ENCODE data around the gene ATP5ME. TPM values are rescaled to one million over a fixed set of nuclear protein-coding genes. Genes with fewer than 3 reads are reported as not detected.
A peak's percentile ranks its signal among the peaks of the same experiment; 100 is the strongest.
"Not testable (repeated sequence)": the region's sequence is repeated elsewhere in the genome, so short reads cannot be mapped to it uniquely, and the experiment has no call there.

The ATP5ME gene
- total and polyA plus RNA-seq, 2 experiments from 2014 or later, result 177 to 1,438 TPM

DNA sequence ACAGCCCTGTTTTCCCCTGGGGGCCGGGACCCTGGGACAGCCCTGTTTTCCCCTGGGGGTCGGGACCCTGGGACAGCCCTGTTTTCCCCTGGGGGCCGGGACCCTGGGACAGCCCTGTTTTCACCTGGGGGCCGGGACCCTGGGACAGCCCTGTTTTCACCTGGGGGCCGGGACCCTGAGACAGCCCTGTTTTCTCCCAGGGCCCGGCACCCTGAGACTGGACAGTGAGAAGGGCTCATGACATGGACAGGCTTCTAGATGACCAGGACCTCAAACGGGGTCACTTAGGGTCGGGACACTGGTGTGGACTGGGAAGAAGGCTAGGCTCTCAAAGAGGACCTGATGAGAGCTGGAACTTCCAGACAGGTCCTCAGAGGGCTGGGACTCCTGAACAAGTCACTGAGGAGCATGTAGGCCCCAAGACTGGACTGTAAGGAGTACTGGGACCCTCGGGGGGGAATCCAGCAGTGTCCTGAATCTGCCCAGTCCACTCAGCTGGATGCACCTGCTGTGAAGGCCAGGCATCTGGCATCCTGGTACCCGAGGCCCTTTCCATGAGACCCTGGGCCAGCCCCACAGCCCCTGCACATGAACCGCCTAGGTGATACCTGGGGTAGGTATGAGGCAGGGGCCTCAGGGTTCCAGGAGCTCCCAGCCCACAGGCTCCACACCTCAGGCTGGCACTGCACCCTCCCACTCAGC lies 34.0 kb upstream of the ATP5ME start:
- TF ChIP-seq, protein P1, sequence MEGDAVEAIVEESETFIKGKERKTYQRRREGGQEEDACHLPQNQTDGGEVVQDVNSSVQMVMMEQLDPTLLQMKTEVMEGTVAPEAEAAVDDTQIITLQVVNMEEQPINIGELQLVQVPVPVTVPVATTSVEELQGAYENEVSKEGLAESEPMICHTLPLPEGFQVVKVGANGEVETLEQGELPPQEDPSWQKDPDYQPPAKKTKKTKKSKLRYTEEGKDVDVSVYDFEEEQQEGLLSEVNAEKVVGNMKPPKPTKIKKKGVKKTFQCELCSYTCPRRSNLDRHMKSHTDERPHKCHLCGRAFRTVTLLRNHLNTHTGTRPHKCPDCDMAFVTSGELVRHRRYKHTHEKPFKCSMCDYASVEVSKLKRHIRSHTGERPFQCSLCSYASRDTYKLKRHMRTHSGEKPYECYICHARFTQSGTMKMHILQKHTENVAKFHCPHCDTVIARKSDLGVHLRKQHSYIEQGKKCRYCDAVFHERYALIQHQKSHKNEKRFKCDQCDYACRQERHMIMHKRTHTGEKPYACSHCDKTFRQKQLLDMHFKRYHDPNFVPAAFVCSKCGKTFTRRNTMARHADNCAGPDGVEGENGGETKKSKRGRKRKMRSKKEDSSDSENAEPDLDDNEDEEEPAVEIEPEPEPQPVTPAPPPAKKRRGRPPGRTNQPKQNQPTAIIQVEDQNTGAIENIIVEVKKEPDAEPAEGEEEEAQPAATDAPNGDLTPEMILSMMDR (IDR thresholded peaks at IDR 0.05; ENCODE audit: low read depth, low read length), result no peak
- H3K4me3 ChIP-seq, result no peak overlapping the region

DNA sequence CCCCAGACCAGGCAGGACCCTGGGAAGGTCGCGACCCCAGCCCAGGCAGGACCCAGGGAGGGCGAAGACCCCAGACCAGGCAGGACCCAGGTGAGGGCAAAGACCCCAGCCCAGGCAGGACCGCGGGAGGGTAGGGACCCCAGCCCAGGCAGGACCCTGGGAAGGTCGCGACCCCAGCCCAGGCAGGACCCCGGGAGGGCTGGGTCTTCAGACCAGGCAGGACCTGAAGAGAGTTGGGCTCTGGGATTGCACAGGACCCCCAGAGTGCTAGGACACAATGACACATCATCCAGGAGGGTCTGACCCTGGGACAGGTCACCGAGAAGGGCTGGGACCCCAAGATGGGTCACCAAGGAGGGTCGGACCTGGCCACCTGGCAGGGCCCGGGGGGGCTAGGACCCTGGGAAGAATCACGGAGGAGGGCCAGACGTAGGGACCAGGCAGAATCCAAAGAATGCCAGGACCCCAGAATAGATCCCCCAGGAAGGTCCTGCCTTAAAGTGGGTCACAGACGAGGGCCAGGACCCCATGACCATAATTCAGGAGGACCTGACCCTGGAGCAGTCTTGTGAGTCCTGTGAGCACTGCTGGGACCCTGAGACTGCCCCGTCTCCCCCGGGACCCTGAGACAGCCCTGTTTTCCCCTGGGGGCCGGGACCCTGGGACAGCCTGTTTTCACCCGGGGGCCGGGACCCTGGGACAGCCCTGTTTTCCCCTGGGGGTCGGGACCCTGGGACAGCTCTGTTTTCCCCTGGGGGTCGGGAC lies 32.9 kb upstream of the ATP5ME start:
- Histone ChIP-seq H3K9me3 (ENCODE audit: low read depth) (no peaks in the 10 kb centered on the region), H3K4me3 (peak overlapping the region; percentile 94), H3K4me1 (ENCODE audit: low read depth) (peaks cover 5% of the 10 kb centered on the region), H3K27ac (no peak overlapping the region), H3K36me3 (no peaks in the 10 kb centered on the region), H3K27me3 (no peaks in the 10 kb centered on the region)
- TF ChIP-seq, protein P1 (IDR thresholded peaks at IDR 0.05; ENCODE audit: low read depth, low read length), result no peak
- DNase-seq (ENCODE audit: low read depth in 1 of 2, low spot score in 1 of 2), result no peak

More for the DNA sequence above, 34.0 kb upstream of the ATP5ME start:
- H3K36me3 ChIP-seq, result no peaks in the 10 kb centered on the region
- no peak overlapping the region for H3K27ac ChIP-seq
- DNase-seq (ENCODE audit: low read depth in 1 of 2, low spot score in 1 of 2), result no peak
- H3K9me3 ChIP-seq (ENCODE audit: low read depth), result no peaks in the 10 kb centered on the region
- no peaks in the 10 kb centered on the region for H3K27me3 ChIP-seq
- peaks cover 5% of the 10 kb centered on the region for H3K4me1 ChIP-seq (ENCODE audit: low read depth)

GRCh38 chr4:706083-706633 lies 32.1 kb upstream of the ATP5ME start:
- Histone ChIP-seq H3K4me3 (peak overlapping the region; percentile 94), H3K27ac (peak overlapping the region; percentile 86)
- not testable (repeated sequence) for H3K9me3 ChIP-seq (ENCODE audit: low read depth); H3K4me1 ChIP-seq (ENCODE audit: low read depth); H3K36me3 ChIP-seq; DNase-seq (ENCODE audit: low read depth in 1 of 2, low spot score in 1 of 2); H3K27me3 ChIP-seq

DNA sequence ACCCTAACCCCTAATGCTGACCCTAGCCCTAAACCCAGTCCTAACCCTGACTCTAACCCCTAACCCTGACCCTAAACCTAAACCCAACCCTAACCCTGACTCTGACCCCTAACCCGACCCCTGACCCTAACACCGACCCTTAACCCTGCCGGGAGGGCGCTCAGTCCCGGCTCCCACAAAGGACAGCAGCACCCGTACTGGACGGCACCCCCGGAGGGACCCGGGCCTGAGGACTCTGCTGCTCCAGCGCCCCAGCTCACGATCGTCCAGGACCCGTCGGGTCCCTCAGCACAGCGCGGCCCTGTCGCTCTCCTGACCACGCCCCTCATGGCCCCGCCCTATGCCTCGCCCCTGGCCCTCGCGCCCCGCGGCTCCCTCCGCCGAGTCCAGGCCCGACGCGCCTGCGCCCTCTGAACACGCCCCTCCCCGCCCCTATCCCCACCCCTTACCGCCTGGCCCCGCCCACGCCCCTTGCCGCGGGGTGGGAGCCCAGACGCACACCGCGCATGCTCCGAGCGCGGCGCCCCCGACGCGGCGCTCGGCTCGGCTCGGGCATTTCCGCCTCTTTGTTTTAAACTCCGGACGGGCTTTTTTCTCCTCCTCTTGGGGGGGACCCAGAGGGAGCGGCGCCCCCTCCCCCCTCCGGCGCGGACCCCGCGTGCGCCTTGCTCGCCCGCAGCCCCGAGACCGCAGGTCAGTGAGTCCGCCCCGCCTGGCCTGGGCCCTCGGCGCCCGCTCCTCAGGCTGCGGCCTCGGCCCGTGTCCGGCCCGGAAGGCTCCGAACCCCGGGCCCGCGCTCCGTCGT lies 31.4 kb upstream of the ATP5ME start, which contains the start of gene PCGF3:
TSS of gene PCGF3 (plus strand) at position 555 of the 805 bp plus-strand sequence. CDS start 27,849 bp downstream, outside the sequence.
- Histone ChIP-seq H3K27me3 (no peaks in the 10 kb centered on the region), H3K36me3 (no peaks in the 10 kb centered on the region), H3K4me3 (peak within 1 kb of the TSS; percentile 94), H3K27ac (peak within 1 kb of the TSS; percentile 86), H3K9me3 (ENCODE audit: low read depth) (no peaks in the 10 kb centered on the region), H3K4me1 (ENCODE audit: low read depth) (peaks cover 5% of the 10 kb centered on the region)
- DNase-seq (ENCODE audit: low read depth in 1 of 2, low spot score in 1 of 2), result peak; percentile 98
- TF ChIP-seq, protein P1 (IDR thresholded peaks at IDR 0.05; ENCODE audit: low read depth, low read length), result no peak

DNA sequence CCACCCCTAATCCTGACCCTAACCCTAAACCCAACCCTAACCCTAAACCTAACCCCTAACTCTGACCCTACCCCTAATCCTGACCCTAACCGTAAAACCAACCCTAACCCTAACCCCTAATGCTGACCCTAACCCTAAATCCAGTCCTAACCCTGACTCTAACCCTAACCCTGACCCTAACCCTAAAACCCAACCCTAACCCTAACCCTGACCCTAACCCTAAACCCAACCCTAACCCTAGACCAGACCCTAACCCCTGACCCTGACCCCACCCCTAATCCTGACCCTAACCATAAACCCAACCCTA lies 30.8 kb upstream of the ATP5ME start:
- no peak for DNase-seq (ENCODE audit: low read depth in 1 of 2, low spot score in 1 of 2)

More for the DNA sequence above, 30.8 kb upstream of the ATP5ME start:
- TF ChIP-seq, protein P1 (IDR thresholded peaks at IDR 0.05; ENCODE audit: low read depth, low read length), result no peak
- Histone ChIP-seq H3K9me3 (ENCODE audit: low read depth) (no peaks in the 10 kb centered on the region), H3K27ac (no peak overlapping the region), H3K4me3 (no peak overlapping the region), H3K4me1 (ENCODE audit: low read depth) (peaks cover 5% of the 10 kb centered on the region), H3K36me3 (no peaks in the 10 kb centered on the region), H3K27me3 (no peaks in the 10 kb centered on the region)
